GM21367 (cell line): Measurements from ENCODE around the gene FGA.

Experiments
- ATAC-seq: cut with Tn5 transposase; IDR thresholded peaks from one replicate; pipeline ENCODE4 v1.9.1; 2021; ENCODE audit not compliant: unreplicated experiment

Gene FGA

DNA sequence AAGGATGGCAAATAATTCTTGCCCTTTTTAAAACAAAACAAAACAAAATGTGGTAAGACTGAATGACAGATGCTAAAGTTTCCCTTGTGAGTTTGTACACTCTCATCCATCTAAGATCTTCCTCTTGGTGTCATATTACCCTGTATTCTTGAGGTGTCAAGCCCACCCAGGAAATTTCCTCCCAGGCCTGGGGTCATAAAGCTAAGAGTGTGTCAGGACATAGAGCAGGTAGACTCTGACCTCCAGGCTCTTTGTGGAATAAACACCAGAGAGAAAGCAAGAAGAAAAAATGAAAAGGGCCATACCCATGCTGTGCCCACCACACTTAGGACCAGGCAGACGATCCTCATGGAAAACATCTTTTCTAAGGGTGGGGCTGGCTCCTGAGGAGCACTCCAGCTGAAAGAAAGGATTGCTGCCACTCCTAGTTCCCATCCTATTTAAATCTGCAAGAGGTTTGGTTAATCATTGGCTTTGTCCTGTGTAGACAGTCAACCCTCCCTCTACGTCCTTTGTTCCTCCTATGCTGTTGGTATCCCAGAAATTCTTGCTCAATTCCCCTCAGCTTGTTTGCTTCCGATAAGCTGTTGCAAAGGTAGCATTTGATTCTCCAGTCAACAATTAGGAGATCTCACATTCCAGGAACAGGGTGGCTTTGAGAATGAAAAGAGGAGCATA lies at the start of gene FGA:
Gene FGA, minus strand, starts transcription at position 414 of the 678 bp plus-strand sequence. Its CDS starts 55 bp downstream, at position 359.
- no peak for ATAC-seq

DNA sequence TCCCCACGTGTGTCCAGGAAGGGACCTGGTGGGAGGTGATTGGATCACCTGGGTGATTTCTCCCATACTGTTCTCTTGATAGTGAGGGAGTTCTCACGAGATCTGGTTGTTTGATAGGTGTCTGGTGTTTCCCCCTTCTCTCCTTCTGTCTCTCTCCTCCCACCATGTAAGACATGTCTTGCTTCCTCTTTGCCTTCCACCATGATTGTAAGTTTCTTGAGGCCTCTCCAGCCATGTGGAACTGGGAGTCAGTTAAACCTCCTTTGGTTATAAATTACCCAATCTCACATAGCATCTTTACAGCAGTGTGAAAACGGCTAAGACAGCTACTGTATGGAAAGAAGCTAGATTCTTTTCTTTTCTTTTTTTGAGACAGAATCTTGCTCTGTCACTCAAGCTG lies 43.5 kb upstream of the FGA start:
- ATAC-seq: no peak

DNA sequence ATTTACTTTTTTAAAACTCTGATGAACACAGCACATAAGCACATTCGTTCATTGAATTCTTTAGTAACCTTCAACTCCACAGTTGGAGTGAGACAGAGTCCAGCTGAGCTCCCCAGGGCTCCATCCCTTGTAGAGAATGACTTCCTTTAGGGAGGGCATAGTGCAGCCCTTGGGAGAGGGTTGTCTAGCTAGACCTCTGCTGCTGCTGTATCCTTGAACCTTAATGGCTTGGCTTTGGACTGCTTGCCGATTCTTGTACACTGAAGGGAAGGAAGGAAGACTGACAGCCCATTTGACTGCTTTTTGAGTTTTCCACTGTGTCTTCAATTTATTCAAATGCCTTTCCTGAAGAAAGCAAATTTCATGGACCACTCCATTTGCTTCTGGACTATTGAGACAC lies 41.3 kb upstream of the FGA start:
- ATAC-seq: no peak

DNA sequence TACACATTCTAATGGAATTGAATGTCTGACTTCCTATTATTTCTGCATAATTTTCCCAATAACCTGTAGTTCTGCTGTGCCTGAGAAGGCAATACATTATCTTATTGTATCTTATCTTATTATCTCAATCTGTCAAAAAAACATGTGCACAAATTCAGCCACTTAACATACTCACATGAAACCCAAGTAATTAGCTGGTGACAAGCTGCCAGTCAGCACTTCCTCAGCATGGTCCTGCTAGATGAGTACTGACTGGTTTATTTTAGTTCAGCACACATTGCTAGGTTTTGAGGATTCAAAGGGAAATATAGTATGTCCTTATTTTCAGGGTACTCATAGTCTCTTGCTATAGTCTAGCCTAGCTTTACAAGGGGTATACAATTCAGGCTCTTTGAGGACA lies 39.8 kb upstream of the FGA start:
- no peak for ATAC-seq

DNA sequence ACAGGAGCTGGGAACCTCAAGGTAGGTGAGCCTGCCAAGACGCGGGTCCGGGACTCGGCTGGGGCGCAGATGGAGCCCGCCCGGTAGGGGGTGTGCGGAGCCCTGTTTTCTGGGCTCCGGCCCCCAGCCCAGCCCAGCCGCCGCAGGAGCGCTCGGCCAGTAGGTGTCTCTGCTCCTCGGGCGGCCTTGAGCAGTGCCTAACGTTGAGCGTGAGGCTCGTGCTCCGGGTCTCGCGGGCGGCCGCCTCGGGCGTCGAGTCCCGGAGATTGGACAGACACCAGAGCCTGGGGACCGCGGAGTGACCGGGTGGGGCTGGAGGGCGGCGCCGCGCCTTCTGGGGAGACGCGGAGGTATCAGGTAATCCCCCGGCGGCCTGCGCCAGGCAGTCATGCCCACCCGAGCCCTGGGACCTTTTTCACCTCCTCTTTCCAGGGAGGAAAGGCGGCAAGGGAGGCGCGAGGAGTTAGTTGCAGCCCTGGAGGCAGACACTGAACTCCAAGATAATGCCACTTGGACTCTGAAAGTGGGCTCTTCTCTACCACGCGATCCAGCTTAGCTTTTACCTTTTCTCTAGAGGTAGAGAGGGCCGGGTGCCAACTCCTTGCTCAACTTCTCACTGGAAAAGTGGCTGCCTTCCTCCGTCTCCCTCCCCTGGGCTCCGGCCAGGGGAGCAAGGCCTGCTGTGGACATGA lies 36.4 kb upstream of the FGA start:
- ATAC-seq: peak; percentile 99

DNA sequence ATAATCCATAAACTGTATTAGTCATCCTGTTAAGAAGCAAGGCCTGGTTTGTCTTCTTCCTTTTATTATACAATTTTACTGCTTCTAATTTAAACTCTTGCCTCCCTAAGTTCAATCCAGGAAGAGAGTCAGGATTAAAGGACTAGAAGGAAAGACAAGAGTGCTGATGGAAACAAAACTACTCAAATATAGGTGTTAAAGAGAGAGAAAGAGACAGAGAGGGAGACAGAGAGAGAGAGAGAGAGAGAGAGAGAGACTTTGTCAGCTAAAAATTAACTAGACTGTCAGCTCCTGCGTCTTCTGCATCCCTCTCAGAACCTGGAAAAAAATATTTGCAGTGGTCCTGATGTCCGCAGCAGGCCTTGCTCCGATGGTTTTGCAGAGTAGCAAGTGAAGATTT lies 35.4 kb upstream of the FGA start:
- no peak for ATAC-seq

DNA sequence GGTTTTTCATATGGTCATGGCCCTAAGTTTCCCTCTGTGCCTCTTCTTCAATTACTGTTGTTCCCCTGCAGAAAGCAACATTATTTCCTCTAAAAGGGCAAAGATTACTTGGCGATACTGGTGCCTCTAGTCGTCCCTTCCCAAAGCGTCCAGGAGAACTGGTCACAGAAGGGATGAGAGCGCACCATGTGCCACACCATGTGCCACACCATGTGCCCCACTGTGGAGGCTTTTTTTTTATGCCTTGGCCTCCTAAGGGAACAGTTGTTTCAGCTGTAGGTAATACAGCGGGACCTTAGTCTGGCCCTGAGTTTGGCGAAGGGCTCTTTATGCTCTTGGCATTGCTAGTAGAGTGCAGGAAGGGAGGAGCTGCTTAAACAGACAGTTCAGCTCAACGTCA lies 33.5 kb upstream of the FGA start:
- ATAC-seq: no peak

DNA sequence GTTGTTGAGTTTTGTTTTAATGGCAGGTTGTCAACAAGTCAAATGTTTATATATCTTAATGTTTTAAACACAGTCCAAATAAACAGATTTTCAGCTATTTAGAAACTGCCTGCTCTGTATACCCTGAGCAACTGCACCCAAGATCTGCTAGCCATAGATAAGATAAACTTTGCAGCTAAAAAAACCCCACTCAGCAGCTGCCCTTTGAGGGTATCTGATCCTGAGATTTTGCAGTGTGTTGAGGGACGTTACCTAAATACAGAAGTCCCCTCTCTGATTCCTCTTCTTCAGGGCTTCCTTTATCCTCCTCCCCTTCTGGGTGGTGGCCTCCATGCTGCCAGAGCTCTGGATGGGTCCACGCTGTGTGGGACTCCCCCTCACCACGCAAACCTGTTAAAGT lies 32.9 kb upstream of the FGA start:
- ATAC-seq: no peak

DNA sequence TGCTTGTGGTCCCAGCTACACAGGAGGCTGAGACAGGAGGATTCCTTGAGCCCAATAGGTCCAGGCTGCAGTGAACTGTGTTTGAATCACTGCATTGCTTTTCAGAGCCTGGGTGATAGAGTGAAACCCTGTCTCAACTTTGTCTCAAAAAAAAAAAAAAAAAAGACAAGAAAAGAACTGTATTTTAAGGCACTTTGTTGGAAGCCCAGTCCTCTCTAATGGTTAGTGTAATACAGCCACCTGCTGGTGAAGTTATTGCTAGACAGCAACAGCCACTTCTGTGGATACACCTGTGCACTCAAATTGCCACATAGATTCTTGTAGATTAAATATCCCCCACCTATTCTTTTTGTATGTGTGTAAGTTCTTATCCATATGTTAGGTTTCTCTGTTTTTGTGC lies 32.1 kb upstream of the FGA start:
- ATAC-seq: peak; percentile 39

DNA sequence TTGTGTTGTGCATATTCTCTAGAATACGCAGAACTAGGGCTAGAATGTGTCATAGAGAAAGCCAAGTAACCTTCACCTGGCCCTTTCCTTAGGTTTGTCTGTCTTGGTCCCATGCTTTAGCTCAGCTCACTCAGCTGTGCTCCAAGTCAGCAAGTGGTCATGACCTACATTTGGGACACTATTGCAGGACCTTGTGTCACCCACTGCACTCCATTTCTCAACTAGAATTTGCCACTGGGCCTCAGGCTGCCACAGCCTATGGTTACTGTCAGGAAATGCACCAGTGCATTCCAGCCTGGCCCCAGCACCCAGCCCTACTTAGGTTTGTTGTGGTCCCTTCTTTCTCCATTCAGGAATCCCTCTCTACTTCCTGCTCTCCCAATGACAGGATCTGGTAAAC lies 29.6 kb upstream of the FGA start:
- no peak for ATAC-seq

DNA sequence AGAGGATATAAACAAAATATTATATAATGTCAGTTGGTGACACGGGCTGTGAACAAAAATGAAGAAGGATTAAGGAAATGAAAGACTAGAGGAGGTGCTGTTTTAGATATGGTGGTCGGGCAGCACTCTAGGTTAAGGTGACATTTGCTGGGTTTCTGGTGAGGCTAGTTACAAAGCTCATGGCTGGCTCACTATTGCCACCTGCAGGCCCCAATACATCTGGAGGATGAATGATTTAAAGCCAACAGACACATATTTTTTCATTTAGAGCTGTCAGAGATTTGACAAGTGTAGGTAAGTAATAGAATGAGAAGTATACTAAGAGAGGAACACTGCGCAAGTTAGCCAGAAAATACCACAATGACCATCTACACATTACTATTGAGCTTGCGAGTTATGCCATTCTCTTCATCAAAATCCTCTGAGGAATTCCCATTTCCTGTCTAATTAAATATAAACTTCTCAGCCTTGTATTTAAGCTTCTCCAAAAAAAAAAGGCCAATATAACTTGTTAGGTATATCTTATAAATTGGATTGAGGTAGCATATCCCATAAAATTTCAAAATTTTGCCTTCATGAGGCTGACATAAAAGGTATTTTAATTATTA lies 28.3 kb upstream of the FGA start:
- ATAC-seq: peak; percentile 66

DNA sequence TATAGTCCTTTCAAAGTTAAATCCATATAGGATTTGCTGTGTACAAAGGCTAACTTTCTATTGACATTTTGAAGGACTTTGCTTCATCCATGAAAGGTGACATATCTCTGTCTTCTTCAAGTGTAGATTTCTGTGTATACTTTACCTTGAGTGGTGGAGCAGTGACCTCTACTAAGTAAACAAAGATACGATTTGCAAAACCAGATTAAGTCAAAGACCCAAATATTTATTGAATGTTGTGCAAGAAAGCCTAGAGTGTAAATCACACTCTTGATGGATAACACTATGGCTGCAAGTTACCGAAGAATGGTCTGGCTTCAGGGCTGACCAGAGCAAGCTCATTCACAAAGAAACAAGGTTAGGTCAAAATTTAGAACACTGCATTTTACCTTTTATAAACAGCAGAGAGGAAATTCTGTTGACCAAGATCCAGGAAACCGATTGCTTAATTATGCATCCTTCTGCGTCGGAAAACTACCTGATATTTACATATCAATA lies 27.3 kb upstream of the FGA start:
- no peak for ATAC-seq

DNA sequence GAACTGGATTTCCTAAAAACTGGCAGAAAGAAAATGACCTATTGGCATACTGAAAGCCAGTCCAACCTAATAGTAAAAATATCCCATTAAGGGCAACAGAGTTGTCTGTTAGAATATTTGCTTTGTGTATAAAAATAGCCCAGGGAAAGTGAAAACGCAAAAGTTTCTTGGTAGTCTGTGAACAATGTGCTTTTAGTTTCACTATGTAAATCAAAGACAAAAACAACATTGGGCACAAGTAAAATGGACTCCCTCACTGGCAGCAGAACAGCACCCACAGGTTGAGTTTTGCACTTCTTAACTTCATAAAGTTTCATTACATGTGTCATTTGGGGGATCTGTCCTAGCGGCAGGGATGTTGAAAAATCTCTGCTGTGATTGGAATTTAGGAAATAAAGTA lies 26.2 kb upstream of the FGA start:
- peak; percentile 97 for ATAC-seq

DNA sequence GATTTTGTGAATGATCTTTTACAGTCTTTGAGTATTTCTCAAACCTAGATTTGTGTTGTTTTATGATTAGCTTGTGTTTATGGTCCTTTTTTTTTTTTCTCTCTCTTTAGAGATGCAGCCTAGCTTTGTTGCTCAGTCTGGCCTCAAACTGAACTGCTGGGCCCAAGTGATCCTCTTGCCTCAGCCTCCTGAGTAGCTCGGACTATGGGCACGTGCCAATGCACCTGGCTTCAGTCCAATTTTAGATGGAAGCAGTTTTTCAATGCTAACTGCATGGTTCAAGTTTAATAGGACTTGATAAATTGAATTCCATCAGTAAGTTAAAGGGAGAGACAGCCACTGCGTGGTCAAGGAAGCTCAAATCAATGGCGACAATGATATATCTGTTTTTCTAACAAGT lies 25.7 kb upstream of the FGA start:
- peak; percentile 1 for ATAC-seq

DNA sequence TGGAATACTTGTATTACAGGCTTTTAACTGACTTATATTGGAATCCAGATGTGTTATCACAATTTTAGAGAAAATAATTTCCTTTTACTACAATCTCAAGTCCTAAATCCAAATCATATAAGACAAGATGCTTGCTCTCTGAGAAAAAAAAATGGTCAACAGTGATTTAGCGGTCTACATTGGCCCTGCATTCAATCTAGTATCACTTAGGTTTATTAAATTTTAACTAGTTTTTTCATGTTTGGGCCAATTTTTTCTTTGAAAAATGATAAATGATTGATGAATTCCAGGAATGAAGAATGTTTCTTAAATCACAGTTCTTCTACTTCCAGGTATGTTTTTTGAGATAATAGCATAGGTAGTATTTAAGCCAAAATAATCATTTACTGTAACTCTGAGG lies 24.7 kb upstream of the FGA start:
- ATAC-seq: no peak

DNA sequence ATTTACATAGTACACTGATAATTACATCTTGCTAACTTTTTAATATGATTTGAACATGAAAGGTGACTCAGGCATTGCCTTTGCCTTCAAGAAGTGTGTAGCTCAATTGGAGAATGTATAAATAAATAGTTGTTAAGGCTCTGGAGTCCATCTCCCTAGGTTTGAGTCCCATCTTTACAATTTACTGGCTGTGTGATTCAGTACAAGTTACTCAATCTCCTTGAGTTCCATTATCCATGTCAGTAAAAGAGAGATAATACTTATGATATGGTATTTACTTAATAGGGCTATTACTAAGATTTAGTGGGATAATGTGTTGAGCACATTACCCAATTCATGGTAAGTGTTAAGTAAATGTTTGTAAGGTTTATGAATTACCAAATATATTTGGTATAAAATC lies 23.8 kb upstream of the FGA start:
- ATAC-seq: no peak

DNA sequence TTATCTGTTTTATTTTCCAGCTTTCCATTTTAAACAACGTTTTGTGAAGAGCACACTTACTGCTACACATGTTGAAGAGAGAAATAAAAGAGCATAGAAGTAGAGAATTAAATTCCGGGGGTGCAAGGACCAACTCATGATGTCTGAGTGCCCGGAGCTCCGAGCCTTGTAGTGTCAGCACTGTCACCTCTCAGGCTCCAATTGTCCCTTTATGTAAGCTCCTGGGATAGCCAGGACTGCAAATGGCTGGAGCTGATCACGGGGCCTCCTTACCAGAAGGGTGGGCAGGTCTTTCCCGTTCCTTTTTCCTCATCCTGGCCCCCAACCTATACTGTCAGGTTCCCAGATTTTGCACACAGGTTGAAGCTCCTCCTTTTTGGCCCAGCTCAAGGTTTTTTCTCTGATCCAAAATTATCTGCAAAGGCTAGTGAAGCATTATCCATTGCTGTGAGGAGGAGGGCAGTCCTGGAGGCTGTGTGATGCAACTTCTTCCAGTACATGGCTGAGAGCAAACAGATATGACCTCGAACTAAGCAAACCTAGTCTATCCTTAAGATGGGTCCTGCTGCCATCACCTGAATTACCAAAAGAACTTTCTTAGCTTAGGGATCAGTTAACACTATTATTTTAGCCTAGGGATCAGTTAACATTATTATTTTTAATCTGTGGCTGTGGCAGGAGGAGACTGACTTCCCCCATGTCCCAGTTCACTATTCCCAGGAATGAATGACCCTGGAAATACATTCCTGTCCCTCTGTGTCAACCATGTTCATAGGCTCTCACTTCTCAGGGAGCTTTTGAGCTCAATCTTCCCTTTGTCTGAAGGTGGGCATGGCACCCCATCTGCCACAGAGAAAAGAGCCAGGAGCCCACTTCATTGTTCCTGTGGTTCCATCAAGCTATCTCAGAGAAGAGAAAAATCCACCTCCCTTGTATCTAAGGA lies 22.2 kb upstream of the FGA start, which contains the start of gene FGG:
Gene FGG, minus strand, starts transcription at position 185 of the 943 bp plus-strand sequence. Its CDS starts 47 bp downstream, at position 138.
- no peak for ATAC-seq

DNA sequence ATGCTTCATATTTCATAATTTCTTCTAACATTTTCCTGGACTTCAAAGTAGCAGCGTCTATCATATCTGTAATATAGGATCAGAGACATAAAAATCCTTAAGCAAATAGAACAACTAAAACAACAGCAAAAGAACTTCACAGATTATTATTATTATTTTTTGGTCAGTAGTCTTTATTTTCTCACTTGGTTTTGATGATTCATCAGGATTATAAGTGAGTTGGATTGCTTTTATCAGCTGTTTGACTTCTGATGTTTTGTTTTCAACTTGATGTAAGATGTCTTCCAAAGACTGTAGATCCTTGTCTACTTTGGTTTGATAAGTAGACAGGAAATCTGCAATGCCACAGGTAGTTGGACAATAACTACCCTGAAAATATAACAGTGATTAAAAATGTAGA lies 21.3 kb upstream of the FGA start:
- no peak for ATAC-seq

DNA sequence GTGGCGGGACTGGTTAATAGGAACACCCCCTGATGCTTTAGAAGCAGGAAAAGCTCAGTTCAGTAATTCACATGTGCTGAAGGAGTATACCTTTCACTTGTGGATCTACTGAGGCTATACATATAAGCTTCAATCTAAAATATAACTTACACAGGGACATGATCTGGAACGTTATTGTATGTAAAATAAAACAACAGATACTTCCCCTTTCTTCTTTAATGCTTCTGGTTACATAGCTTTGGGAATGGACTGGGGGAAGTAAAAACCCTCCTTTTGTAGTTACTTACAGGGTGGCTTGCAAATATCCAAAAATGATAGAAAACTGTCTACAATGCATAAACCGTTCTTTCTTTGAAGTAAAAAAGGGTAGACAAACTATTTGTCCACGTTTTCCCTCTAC lies 20.0 kb upstream of the FGA start:
- ATAC-seq: no peak

DNA sequence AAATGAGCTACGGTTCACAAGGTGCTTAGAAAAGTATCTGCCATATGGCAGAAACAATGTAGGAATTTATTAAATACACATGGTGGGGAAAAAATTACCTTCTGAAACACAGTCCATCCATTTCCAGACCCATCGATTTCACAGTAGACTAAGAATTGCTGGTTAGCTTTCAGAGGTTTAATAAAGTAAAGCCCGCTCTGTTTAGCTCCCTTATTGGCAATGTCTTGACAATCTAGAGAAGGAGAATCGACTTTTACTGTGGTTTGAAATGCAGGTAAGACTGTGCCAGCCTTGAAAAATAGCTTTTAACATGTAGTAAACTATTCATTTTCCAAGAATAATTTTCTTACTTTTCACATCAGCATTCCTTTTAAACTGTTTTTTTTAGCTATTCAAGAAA lies 19.0 kb upstream of the FGA start:
- ATAC-seq: no peak
